HL-60 (cell line): Measurements from ENCODE around the gene STX1B.

Source experiments
- DNase-seq, 2 experiments: peaks; one replicate each; pipeline ENCODE4 v3.0.0-alpha.2; 2010 to 2020; ENCODE audit warnings: low read depth in 1 of 2, low spot score in 1 of 2
- H3K27ac ChIP-seq: fragments of 250-450 bp; sonication (Bioruptor Pico); replicated peaks from 2 replicates; pipeline ENCODE4 v1.5.1; 2020; ENCODE audit warnings: mild to moderate bottlenecking, moderate library complexity
- H3K27me3 ChIP-seq: fragments of 250-450 bp; sonication (Bioruptor Pico); 2 replicates; pipeline ENCODE4 v1.5.1; 2021; ENCODE audit warnings: mild to moderate bottlenecking, moderate library complexity; ENCODE audit not compliant: insufficient read depth, poor library complexity, severe bottlenecking
- H3K4me3 ChIP-seq: replicated peaks from 2 replicates; pipeline ENCODE4 v1.5.1; 2011; ENCODE audit warnings: mild to moderate bottlenecking, control low read depth, low read length; ENCODE audit not compliant: insufficient read depth
- CTCF ChIP-seq: IDR thresholded peaks from one replicate; pipeline ENCODE4 v1.5.1; 2011; ENCODE audit warnings: low read length, control low read depth, inconsistent platforms; ENCODE audit not compliant: insufficient read depth
- GABPA ChIP-seq: IDR thresholded peaks from 2 replicates; pipeline ENCODE4 v1.6.1; 2012; ENCODE audit warnings: low read depth
- POLR2AphosphoS5 ChIP-seq: IDR thresholded peaks from 2 replicates; pipeline ENCODE4 v1.6.1; 2012; ENCODE audit warnings: low read depth
- REST ChIP-seq: IDR thresholded peaks from 2 replicates; pipeline ENCODE4 v1.6.1; 2012; ENCODE audit warnings: low read depth; ENCODE audit not compliant: insufficient replicate concordance
- SPI1 ChIP-seq: IDR thresholded peaks from 2 replicates; pipeline ENCODE4 v1.6.1; 2012; ENCODE audit warnings: low read depth, mild to moderate bottlenecking, borderline replicate concordance

Gene STX1B

GRCh38 chr16:31025339-31025738 is 14.9 kb upstream of the STX1B start:
- no peaks in the 10 kb centered on the region for H3K27me3 ChIP-seq
- no peak overlapping the region for H3K4me3 ChIP-seq
- TF ChIP-seq GABPA, result no peak
- no peak for TF ChIP-seq CTCF
- TF ChIP-seq REST, result no peak
- no peak for DNase-seq
- no peak overlapping the region for H3K27ac ChIP-seq

- no peak overlapping the region for H3K27ac ChIP-seq
- H3K4me3 ChIP-seq, result no peak overlapping the region
- no peak for DNase-seq
- H3K27me3 ChIP-seq, result no peaks in the 10 kb centered on the region
- no peak for TF ChIP-seq CTCF
- no peak for TF ChIP-seq SPI1
- TF ChIP-seq POLR2AphosphoS5, result no peak
- TF ChIP-seq REST, result no peak
These were observed 13.3 kb upstream of the STX1B start for GRCh38 chr16:31023627-31024226.

- H3K27me3 ChIP-seq, result no peaks in the 10 kb centered on the region
- H3K4me3 ChIP-seq, result no peak overlapping the region
- H3K27ac ChIP-seq, result no peak overlapping the region
- no peak for DNase-seq
- TF ChIP-seq SPI1 (no peak), REST (no peak), CTCF (no peak), POLR2AphosphoS5 (no peak), GABPA (no peak)
These were observed 12.8 kb upstream of the STX1B start for GRCh38 chr16:31023252-31023602.
